ENCODE data around the gene NOD1. TPM values are rescaled to one million over a fixed set of nuclear protein-coding genes. Genes with fewer than 3 reads are reported as not detected.
"Not testable (repeated sequence)": the region's sequence is repeated elsewhere in the genome, so short reads cannot be mapped to it uniquely, and the experiment has no call there.

Gene NOD1, protein sequence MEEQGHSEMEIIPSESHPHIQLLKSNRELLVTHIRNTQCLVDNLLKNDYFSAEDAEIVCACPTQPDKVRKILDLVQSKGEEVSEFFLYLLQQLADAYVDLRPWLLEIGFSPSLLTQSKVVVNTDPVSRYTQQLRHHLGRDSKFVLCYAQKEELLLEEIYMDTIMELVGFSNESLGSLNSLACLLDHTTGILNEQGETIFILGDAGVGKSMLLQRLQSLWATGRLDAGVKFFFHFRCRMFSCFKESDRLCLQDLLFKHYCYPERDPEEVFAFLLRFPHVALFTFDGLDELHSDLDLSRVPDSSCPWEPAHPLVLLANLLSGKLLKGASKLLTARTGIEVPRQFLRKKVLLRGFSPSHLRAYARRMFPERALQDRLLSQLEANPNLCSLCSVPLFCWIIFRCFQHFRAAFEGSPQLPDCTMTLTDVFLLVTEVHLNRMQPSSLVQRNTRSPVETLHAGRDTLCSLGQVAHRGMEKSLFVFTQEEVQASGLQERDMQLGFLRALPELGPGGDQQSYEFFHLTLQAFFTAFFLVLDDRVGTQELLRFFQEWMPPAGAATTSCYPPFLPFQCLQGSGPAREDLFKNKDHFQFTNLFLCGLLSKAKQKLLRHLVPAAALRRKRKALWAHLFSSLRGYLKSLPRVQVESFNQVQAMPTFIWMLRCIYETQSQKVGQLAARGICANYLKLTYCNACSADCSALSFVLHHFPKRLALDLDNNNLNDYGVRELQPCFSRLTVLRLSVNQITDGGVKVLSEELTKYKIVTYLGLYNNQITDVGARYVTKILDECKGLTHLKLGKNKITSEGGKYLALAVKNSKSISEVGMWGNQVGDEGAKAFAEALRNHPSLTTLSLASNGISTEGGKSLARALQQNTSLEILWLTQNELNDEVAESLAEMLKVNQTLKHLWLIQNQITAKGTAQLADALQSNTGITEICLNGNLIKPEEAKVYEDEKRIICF
- total RNA-seq = 10 to 100 TPM in 1 of 2 donors, 1 to 10 TPM in 1; 8.9 to 11.6 TPM

DNA sequence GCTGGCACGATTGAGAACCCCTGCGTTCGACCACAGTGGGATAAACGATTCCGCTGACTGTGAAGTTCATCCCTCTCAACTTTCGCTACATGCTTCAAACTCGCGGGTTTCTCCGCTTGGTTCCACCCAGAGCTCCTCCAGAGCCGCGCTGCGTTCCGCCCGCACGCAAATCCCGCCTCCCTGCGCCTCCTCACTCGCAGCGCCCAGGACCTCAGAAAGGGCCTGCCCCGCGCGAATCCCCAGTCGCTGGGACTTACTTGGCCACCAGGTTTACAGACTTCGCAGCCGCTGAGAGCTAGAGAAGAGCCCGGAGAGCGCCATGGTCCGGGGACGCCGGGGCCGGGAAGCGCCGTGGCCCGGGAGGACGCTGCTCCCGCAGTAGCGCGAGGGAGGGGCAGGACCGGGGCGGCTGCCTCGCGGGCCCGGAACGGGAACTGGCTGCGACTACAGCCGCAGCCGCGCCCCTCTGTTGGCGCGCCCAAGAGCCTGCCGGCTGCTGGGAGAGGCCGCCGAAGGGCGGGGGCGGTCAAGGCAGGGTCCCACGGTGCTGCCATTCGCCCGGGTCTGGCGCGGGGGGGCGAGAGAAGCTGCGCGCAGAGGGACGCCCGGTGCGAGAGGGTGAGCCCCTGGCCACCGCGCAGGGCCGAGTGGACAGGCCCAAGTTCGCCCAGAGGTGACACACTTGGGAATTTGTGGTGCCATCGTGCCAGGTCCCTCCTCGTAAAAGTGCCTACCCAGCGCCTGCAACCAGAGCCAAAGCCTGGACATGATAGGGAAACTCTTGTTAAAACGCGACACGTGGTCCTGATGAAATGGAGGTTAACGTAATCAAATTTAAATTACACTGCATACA lies at the start of gene NOD1:
Gene NOD1, minus strand, starts transcription at position 436 of the 853 bp plus-strand sequence. CDS start 21,863 bp downstream, outside the sequence.
- Mint-ChIP-seq H3K27ac (peak within 1 kb of the TSS; percentile 65 to 77), H3K27me3 (no peaks in the 10 kb centered on the region), H3K9me3 (no peaks in the 10 kb centered on the region), H3K4me1 (ENCODE audit: low read depth in 2 of 2) (peaks cover 40 to 51% of the 10 kb centered on the region in 2 donors), H3K4me3 (peak within 1 kb of the TSS; percentile 89), H3K36me3 (peaks cover 4% of the 10 kb centered on the region)
- peak; percentile 92 to 96 for ATAC-seq
- DNase-seq (ENCODE audit: low spot score) = peak; percentile 82

DNA sequence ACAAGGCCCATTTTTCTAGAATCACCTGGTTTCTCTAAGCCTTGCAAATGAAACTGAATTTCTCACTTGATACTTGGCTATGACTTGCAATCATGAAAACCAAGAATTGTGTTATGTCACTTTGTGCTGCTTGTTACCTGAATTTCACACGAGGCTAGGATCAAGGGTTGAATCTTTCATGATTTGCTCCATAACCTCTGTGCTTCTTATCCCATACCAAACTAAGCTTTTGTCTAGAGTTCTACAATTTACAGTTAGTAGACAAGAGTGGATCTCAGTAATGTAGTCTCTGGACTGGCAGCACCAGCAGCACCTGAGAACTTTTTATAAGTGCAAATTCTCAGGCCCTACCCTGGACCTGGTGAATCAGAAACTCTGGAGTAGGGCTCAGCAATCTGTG lies 48.7 kb upstream of the NOD1 start:
- peaks cover 15% of the 10 kb centered on the region in 2 donors for H3K4me1 Mint-ChIP-seq (ENCODE audit: low read depth in 2 of 2)
- H3K36me3 Mint-ChIP-seq; ATAC-seq; DNase-seq (ENCODE audit: low spot score); H3K9me3 Mint-ChIP-seq; H3K27ac Mint-ChIP-seq; H3K4me3 Mint-ChIP-seq; H3K27me3 Mint-ChIP-seq: not testable (repeated sequence)

DNA sequence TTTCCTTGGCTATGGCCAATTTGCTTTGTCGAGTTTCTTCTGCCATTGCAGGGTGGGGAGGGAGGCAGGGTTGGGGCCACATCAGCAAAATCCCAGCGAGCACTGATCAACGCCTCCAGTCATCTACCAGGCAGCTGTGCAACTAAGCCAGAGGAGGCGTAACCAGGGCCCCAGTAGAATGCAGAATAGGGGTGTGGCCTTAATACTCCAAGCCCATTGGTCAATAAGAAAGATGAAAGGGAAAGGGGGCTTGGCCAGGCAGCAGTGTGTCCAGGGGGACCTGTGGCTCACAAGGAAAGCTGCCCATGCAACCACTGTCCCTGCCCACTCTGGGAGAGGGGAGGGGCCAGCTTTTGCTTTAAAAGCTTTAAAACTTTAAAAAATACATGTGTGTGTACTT lies 47.6 kb upstream of the NOD1 start:
- no peak for DNase-seq (ENCODE audit: low spot score)
- Mint-ChIP-seq H3K9me3 (no peaks in the 10 kb centered on the region), H3K4me1 (ENCODE audit: low read depth in 2 of 2) (peaks cover 13 to 15% of the 10 kb centered on the region in 2 donors), H3K27ac (no peak overlapping the region), H3K27me3 (no peaks in the 10 kb centered on the region), H3K4me3 (no peak overlapping the region), H3K36me3 (no peaks in the 10 kb centered on the region)
- ATAC-seq = no peak

DNA sequence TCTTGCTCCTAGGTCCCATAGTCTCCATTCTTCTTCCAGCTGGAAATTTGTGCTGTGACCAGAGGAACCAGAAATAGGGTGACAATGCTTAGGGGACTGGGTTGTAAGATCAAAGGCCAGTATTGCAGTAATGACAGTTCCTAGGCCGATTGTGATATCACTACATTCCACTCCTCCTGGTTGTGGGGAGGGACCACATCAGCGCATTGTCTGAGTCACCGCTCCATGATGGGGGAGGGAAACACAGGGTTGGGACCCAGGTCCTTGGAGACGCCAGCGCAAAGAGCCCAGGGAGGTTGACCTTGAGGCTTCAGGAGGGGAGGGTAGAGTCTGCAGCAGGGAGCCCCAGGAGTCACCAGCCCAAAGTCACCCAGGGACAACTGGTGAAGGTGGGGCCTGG lies 46.8 kb upstream of the NOD1 start:
- no peak for ATAC-seq
- Mint-ChIP-seq H3K9me3 (no peaks in the 10 kb centered on the region), H3K27ac (peak overlapping the region in 1 of 2 donors; percentile 26), H3K36me3 (no peaks in the 10 kb centered on the region), H3K27me3 (no peaks in the 10 kb centered on the region), H3K4me1 (ENCODE audit: low read depth in 2 of 2) (peaks cover 15 to 19% of the 10 kb centered on the region in 2 donors), H3K4me3 (no peak overlapping the region)
- no peak for DNase-seq (ENCODE audit: low spot score)

DNA sequence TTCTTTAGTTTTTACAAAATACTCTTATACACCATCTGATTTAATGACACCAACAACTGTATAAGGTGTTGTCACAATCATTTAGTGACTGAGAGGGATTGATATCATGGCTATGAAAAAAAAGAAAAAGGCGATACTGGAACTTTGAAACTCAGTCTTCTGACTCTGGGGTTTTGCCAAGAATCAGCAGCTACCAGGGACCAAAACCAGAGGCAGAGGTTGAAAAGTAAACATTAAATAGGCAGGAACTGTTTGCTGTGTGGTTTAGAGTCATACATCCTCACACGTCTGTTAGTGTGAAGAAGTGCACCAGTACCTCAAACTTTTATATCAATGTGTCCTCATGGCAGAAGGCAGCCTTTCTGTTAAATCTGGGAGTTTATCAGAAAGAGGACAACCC lies 46.0 kb upstream of the NOD1 start:
- DNase-seq (ENCODE audit: low spot score) (no peak), ATAC-seq (no peak)
- peaks cover 16 to 20% of the 10 kb centered on the region in 2 donors for H3K4me1 Mint-ChIP-seq (ENCODE audit: low read depth in 2 of 2)
- H3K27me3 Mint-ChIP-seq = no peaks in the 10 kb centered on the region
- peak overlapping the region in 1 of 2 donors; percentile 26 for H3K27ac Mint-ChIP-seq
- H3K9me3 Mint-ChIP-seq = no peaks in the 10 kb centered on the region
- no peak overlapping the region for H3K4me3 Mint-ChIP-seq
- H3K36me3 Mint-ChIP-seq = no peaks in the 10 kb centered on the region

DNA sequence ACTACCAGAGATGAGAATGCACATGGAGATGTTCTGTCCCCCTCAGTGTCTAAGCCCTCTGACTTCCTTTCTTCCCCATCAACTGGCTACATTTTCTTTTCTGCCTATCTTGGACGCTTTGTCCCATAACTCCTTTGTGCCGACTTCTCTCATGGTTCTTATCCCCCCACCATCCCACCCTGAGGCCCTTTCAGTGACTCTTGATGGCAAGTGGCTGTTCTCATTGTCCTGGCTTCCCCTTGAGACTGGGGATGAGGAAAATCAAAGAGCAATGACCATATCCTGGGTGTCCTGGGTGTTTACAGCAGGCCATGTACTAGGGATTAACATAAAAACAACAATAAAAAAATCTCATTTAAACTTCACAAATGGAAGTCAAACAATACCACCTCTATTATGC lies 44.9 kb upstream of the NOD1 start:
- H3K36me3 Mint-ChIP-seq = no peaks in the 10 kb centered on the region
- ATAC-seq (no peak), DNase-seq (ENCODE audit: low spot score) (no peak)
- no peaks in the 10 kb centered on the region for H3K9me3 Mint-ChIP-seq
- H3K4me1 Mint-ChIP-seq (ENCODE audit: low read depth in 2 of 2) = peaks cover 16 to 20% of the 10 kb centered on the region in 2 donors
- no peaks in the 10 kb centered on the region for H3K27me3 Mint-ChIP-seq
- H3K27ac Mint-ChIP-seq = no peak overlapping the region
- no peak overlapping the region for H3K4me3 Mint-ChIP-seq

DNA sequence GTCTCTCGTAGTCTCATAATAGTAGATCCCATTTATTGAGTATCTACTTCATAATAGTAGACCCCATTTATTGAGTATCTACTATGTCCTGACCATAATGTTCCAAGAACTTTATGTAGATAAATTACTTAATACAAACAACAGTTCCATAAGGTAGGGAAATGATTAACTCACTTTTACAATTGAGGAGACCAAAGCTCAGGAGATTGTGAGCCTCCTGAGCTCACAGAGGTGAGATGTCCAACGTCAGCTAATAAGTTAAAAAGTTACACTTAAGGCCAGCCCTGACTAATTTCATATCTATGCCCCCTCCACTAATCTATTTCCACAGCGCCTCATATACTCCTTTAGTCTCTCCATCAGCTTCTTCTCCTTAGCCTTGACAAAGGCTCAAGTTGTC lies 43.6 kb upstream of the NOD1 start:
- ATAC-seq (no peak), DNase-seq (ENCODE audit: low spot score) (no peak)
- H3K4me1 Mint-ChIP-seq (ENCODE audit: low read depth in 2 of 2) = peaks cover 16 to 20% of the 10 kb centered on the region in 2 donors
- H3K4me3 Mint-ChIP-seq = no peak overlapping the region
- H3K36me3 Mint-ChIP-seq = no peaks in the 10 kb centered on the region
- no peaks in the 10 kb centered on the region for H3K27me3 Mint-ChIP-seq
- no peaks in the 10 kb centered on the region for H3K9me3 Mint-ChIP-seq
- H3K27ac Mint-ChIP-seq = no peak overlapping the region

DNA sequence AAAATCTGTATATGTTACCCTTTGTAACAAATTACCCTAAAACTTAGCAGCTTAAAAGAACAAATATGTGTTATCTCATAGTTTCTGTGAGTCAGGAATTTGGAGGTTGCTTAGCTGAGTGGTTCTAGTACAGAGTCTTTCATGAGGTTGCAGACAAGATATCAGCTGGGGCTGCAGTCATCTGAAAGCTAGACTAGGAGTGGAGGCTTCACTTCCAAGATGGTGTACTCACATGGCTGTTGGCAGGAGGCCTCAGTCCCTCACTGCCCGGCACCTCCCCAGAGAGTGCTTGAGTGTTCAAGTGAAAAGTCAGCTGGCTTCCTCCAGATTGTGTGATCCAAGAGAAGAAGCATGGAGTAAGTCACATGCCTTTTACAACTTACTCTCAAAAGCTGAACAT lies 42.9 kb upstream of the NOD1 start:
- no peak for ATAC-seq
- H3K4me3 Mint-ChIP-seq = no peak overlapping the region

DNA sequence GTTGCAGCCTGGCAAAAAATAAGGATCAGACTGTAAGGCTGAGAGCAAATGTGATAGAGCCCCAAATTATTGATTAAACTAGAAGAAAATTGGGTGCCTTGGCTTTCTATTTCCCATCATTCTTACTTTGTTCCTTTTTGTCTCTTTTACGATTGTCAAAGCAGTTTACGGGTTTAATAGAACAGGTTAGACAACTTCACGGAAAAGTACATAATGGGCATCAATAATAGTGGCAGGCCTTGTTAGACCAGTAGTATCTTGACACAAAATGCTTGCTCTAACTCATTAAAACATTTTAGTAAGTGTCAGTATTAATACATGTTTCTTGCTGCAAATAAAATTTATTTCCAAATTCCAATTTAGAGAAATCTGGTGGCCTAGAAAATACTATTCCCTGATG lies 40.5 kb upstream of the NOD1 start:
- Mint-ChIP-seq H3K27ac (no peak overlapping the region), H3K4me3 (no peak overlapping the region), H3K9me3 (no peaks in the 10 kb centered on the region), H3K27me3 (no peaks in the 10 kb centered on the region), H3K36me3 (no peaks in the 10 kb centered on the region), H3K4me1 (ENCODE audit: low read depth in 2 of 2) (peaks cover 4 to 6% of the 10 kb centered on the region in 2 donors)
- ATAC-seq (no peak), DNase-seq (ENCODE audit: low spot score) (no peak)

More for the DNA sequence above, 42.9 kb upstream of the NOD1 start:
- no peak for DNase-seq (ENCODE audit: low spot score)
- Mint-ChIP-seq H3K9me3 (no peaks in the 10 kb centered on the region), H3K36me3 (no peaks in the 10 kb centered on the region), H3K4me1 (ENCODE audit: low read depth in 2 of 2) (peaks cover 16 to 20% of the 10 kb centered on the region in 2 donors), H3K27me3 (no peaks in the 10 kb centered on the region), H3K27ac (no peak overlapping the region)

DNA sequence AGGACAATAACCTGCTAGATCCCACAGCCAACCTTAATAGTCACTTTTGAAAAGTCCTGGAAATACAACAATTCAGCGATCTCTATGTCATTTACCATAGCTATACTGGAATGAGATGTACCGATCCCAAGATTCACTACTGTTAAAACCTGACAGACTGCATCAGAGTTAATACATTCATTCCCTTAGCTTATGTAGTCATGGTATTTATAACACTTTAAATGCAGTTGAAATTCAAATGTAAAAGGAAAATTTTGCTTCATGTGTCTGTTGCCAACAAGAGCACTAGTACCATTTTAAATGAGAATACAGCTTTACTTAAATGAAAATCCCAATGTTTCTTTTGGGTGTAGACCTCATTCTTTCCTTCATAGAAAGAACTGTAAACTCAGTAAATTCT lies 37.2 kb upstream of the NOD1 start:
- Mint-ChIP-seq H3K27ac (no peak overlapping the region), H3K36me3 (no peaks in the 10 kb centered on the region), H3K27me3 (no peaks in the 10 kb centered on the region), H3K4me1 (ENCODE audit: low read depth in 2 of 2) (peaks cover 4% of the 10 kb centered on the region in 2 donors), H3K9me3 (no peaks in the 10 kb centered on the region), H3K4me3 (no peak overlapping the region)
- ATAC-seq (no peak), DNase-seq (ENCODE audit: low spot score) (no peak)

DNA sequence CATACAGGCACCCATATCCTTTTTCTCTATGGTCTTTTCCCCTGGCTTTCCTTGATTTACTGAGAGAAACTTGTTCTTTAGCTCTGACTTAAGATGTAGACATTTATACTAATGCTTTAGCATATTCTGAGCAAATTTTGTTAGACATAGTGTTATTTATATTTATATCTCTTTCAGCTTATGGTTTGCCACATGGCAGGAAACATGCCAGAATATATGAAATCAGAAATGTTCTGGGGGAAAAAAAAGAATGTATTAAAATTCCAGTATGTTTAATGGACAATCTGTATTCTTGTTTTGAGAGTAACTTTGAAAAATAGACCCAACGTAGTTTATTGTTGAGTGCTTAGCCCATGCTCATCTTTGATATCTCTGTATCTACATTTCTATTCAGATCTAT lies 36.2 kb upstream of the NOD1 start:
- Mint-ChIP-seq H3K4me3 (no peak overlapping the region), H3K27me3 (no peaks in the 10 kb centered on the region), H3K4me1 (ENCODE audit: low read depth in 2 of 2) (peaks cover 0 to 3% of the 10 kb centered on the region in 2 donors), H3K36me3 (no peaks in the 10 kb centered on the region), H3K27ac (no peak overlapping the region), H3K9me3 (no peaks in the 10 kb centered on the region)
- DNase-seq (ENCODE audit: low spot score) (no peak), ATAC-seq (no peak)

DNA sequence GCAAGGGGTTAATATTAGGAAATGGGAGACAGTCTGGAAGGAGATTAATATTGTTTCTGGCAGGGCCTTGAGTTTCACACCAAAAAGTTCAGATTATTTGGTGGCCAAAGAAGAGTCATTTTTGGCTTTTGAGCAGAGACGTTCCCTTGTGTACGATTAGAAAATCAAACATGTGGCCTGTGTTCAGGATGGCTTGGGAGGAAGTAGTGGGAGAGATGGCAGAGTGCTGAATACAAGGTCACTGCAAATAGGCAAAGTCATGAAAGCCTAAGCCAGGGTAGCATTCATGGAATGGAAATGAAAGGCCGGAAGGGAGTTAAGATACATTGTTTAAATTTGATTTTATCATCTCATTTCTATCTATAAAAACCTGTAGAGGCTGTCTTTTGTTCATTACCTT lies 35.6 kb upstream of the NOD1 start:
- Mint-ChIP-seq H3K27ac (no peak overlapping the region), H3K36me3 (no peaks in the 10 kb centered on the region), H3K9me3 (no peaks in the 10 kb centered on the region), H3K4me1 (ENCODE audit: low read depth in 2 of 2) (peaks cover 0 to 3% of the 10 kb centered on the region in 2 donors), H3K27me3 (no peaks in the 10 kb centered on the region), H3K4me3 (no peak overlapping the region)
- ATAC-seq (no peak), DNase-seq (ENCODE audit: low spot score) (no peak)

DNA sequence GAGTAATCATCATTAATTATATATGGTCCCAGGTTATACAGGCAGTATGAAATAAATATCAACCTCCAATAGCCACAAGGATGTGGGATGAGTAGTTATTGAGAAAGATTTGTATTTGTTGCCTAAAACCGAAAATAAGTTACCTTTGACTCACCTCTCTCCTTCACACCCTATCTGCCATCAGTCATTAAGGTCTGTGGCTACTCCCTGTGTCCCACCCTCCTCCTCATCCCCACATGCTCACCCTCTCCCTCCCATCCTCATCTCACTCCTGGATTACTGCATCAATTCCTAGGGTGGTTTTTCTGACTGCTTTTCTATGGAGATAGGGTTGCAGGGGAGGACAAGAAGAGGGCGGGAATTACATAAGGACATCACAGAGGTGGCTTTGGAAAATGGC lies 35.2 kb upstream of the NOD1 start:
- Mint-ChIP-seq H3K4me3 (no peak overlapping the region), H3K36me3 (no peaks in the 10 kb centered on the region), H3K4me1 (ENCODE audit: low read depth in 2 of 2) (peaks cover 0 to 3% of the 10 kb centered on the region in 2 donors), H3K9me3 (no peaks in the 10 kb centered on the region), H3K27me3 (no peaks in the 10 kb centered on the region), H3K27ac (no peak overlapping the region)
- DNase-seq (ENCODE audit: low spot score) (no peak), ATAC-seq (no peak)
